ENCODE measurements around the gene TLCD3A. TPM values are rescaled to one million over a fixed set of nuclear protein-coding genes. Genes with fewer than 3 reads are reported as not detected.
"Not testable (repeated sequence)": the region's sequence is repeated elsewhere in the genome, so short reads cannot be mapped to it uniquely, and the experiment has no call there.

The TLCD3A gene
- total RNA-seq, 1 donor from 2014 or later: 2.0 TPM

- DNase-seq (no peak), ATAC-seq (ENCODE audit: poor library complexity) (no peak)
- intact Hi-C loops (cut with DNase I): no loop called here
Measured at GRCh38 chr17:743139-743538, 10.7 kb downstream of the TLCD3A start.

- intact Hi-C loops (cut with DNase I): no loop called here
- ATAC-seq (ENCODE audit: poor library complexity) (no peak), DNase-seq (no peak)
Measured at GRCh38 chr17:744937-745336, 12.5 kb downstream of the TLCD3A start.

GRCh38 chr17:745406-745805 is 13.0 kb downstream of the TLCD3A start:
- ATAC-seq (ENCODE audit: poor library complexity) (no peak), DNase-seq (no peak)
- intact Hi-C loops (cut with DNase I): no loop called here

- intact Hi-C loops (cut with DNase I): no loop called here
- DNase-seq: no peak
- ATAC-seq (ENCODE audit: poor library complexity): no peak
Measured at GRCh38 chr17:746181-746580, 13.8 kb downstream of the TLCD3A start.

- intact Hi-C loops (cut with DNase I): no loop called here
Measured at GRCh38 chr17:746783-747629, 14.6 kb downstream of the TLCD3A start.

GRCh38 chr17:748604-749003 is 16.2 kb downstream of the TLCD3A start:
- ATAC-seq (ENCODE audit: poor library complexity); DNase-seq; intact Hi-C loops (cut with DNase I): not testable (repeated sequence)

More at GRCh38 chr17:746783-747629, 14.6 kb downstream of the TLCD3A start:
- DNase-seq (no peak), ATAC-seq (ENCODE audit: poor library complexity) (no peak)

- DNase-seq; ATAC-seq (ENCODE audit: poor library complexity); intact Hi-C loops (cut with DNase I): not testable (repeated sequence)
Measured at GRCh38 chr17:749359-749758, 17.0 kb downstream of the TLCD3A start.

- no peak for DNase-seq
- intact Hi-C loops (cut with DNase I): no loop called here
- ATAC-seq (ENCODE audit: poor library complexity): no peak
Measured at GRCh38 chr17:750431-751037, 18.1 kb downstream of the TLCD3A start.

- ATAC-seq (ENCODE audit: poor library complexity): peak; percentile 8
- peak; percentile 55 for DNase-seq
- intact Hi-C loops (cut with DNase I): no loop called here
Measured at GRCh38 chr17:751269-752001, 19.0 kb downstream of the TLCD3A start.

- ATAC-seq (ENCODE audit: poor library complexity) (peak; percentile 94), DNase-seq (peak; percentile 96)
- intact Hi-C loops (cut with DNase I): no loop called here
Measured at GRCh38 chr17:752002-752619, 19.7 kb downstream of the TLCD3A start, which contains the start of gene GEMIN4. Gene GEMIN4, minus strand, starts transcription at chr17:752264. Its CDS starts 122 bp downstream, at chr17:752142.

- peak; percentile 82 for ATAC-seq (ENCODE audit: poor library complexity)
- DNase-seq: peak; percentile 88
- intact Hi-C loops (cut with DNase I): no loop called here
Measured at GRCh38 chr17:752620-753219, 20.3 kb downstream of the TLCD3A start.

- DNase-seq (no peak), ATAC-seq (ENCODE audit: poor library complexity) (no peak)
- intact Hi-C loops (cut with DNase I): no loop called here
Measured at GRCh38 chr17:753418-753817, 21.0 kb downstream of the TLCD3A start.

GRCh38 chr17:755319-755961 is 23.0 kb downstream of the TLCD3A start:
- not testable (repeated sequence) for ATAC-seq (ENCODE audit: poor library complexity)

GRCh38 chr17:756010-756567 is 23.7 kb downstream of the TLCD3A start:
- ATAC-seq (ENCODE audit: poor library complexity); DNase-seq; intact Hi-C loops (cut with DNase I): not testable (repeated sequence)

More at GRCh38 chr17:755319-755961, 23.0 kb downstream of the TLCD3A start:
- DNase-seq; intact Hi-C loops (cut with DNase I): not testable (repeated sequence)

GRCh38 chr17:759964-760363 is 27.6 kb downstream of the TLCD3A start:
- intact Hi-C loops (cut with DNase I): no loop called here
- no peak for DNase-seq
- ATAC-seq (ENCODE audit: poor library complexity): peak; percentile 14

GRCh38 chr17:760371-760770 is 28.0 kb downstream of the TLCD3A start:
- intact Hi-C loops (cut with DNase I): no loop called here
- ATAC-seq (ENCODE audit: poor library complexity): peak; percentile 87
- DNase-seq: peak; percentile 60

GRCh38 chr17:767076-767475 is 34.7 kb downstream of the TLCD3A start:
- ATAC-seq (ENCODE audit: poor library complexity) (peak; percentile 57), DNase-seq (no peak)
- intact Hi-C loops (cut with DNase I): no loop called here

- no peak for DNase-seq
- intact Hi-C loops (cut with DNase I): no loop called here
- ATAC-seq (ENCODE audit: poor library complexity): no peak
Measured at GRCh38 chr17:773016-773415, 40.6 kb downstream of the TLCD3A start.

Measured in Right ventricle myocardium superior (tissue), 1 donor.